Measurements from ENCODE around the gene PPP1R9A. TPM values are rescaled to one million over a fixed set of nuclear protein-coding genes. Genes with fewer than 3 reads are reported as not detected.

The PPP1R9A gene
- total RNA-seq, 1 donor from 2014 or later, result 39.5 TPM

DNA sequence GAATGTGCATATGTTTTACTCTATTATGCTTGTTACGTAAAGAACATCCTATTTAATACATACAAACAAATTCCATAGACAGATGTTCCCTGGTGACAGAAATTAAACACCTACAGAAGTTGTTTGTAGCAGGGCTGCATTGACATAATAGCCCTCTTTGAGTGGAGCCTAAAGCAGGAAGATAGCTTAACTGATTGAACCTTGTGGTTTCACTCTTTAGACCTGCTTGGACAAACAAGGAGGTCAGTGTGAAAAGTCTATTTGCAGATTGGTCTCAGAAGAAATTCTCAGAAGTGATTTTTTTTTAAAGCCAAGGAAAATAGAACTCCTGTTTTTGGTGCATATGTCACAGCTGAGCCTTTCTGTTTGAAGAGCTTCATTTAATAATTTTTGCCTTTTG, 121.3 kb downstream of the PPP1R9A start:
- no peak for DNase-seq (ENCODE audit: low spot score)

DNA sequence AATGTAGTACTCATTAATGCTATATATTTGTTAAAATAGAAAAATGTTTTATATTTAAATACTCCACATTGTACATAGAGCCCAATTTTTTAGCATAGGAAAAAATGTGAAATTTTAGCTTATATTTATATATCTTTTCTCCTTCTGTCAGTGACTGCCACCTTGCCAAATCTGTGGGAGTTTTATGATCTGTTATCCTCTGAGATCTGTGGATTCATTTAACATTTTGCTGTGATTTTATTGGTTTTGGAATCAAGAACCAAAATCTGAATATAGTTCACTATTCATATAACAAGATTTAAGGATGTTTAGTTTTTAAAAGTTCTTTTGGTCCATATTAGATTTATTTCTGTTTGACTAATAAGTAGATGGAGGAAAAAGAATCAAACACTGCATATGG, 127.9 kb downstream of the PPP1R9A start:
- DNase-seq (ENCODE audit: low spot score), result no peak

DNA sequence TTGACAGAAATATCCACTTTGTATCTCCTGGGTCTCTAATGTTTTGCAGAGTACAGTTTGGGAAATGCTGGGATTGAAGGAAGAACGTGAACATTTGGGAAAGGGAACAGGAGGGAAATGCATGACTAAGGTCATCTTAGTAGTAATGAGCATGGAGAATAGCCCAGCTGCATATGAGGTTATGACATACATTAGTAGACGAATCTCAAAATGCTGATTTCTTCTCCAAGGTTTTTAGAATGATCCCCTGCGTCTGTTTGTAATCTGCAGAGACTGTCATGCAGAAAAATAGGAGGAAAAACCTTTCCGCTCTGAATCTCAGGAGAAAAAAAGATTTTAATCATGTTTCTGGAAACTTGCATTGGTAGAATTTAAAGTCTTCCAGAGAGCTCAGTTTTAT, 133.6 kb downstream of the PPP1R9A start:
- no peak for DNase-seq (ENCODE audit: low spot score)

DNA sequence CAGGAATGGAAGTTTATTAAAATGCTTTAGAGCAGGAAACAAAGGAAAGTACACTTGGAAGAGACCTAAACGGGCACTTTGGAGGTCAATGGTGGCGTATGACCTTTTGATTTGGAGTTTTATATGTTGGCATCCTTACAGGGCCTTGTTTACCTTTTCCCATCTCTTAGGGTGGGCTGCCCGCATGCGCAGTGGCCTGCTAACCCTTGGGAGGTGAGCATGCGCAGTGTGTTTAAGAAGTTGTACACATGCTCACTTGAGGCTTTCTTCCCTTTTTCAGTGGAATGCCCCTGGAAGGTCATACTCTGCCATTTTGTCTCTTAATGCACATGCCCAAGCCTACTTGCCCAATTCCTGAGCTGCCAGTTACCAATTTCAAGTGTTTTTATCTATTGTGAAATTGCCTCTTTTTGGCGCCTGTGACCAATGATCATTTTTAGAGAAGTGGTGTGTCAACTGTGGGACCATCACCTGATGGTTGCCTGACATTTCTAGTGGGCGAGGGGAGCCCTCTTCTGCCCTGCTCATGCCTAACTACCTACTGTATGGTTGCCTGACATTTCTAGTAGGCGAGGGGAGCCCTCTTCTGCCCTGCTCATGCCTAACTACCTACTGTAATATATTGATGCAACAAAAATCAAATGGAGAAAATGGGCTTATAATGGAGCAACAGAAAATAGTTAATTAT, 138.0 kb downstream of the PPP1R9A start:
- no peak for DNase-seq (ENCODE audit: low spot score)

DNA sequence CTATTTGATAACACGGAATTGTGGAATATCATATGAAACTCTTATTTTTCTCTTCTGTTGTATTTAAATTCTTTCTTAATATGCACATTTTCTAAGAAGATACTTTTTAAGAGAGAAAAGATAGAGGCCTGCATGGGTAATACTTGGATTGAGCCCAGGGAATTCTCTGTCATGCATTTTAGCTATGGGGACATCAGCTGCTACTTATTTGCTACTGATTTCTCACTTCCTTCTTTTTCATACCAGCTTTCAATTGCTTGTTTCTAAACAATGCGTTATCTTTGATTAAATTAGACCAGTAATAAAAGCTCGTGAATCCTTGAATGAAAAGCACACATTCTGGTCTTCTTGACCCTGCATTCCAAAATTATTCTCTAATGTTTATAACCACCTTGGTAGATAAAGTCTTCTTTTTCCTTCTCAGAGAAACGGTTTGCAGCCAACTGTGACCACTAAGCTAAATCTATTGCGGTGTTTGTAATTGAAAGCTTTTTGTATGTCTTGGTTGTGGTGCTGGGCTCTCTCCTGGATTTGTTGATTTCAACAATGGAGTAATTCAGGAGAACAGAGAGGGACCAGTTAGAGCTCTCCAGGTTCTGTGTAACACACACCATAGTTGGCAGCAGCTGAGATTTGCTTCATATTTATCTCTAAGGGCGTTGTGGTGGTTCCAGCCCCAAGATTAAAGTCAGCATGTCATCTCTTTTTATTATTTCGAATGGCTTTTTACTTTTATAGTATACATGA, 139.3 kb downstream of the PPP1R9A start:
- no peak for DNase-seq (ENCODE audit: low spot score)

DNA sequence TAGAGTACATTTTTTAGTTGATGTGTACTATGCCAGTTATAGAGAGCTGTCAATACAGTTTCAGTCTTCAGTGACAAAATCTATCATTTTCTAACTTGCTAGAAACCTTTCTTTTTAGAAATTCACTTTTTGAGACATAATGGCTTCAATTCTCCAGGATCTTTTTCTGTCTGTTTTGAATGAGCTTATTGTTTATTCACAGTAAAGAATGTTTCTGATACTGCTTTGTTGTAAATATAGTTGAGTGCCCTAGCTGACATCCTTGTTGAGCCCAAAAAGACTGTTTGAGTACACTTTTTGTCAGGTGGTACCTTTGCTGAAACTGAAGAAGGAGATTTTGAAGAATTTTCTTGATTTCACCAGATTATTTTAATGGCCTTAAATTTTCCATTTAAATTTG, 139.9 kb downstream of the PPP1R9A start:
- DNase-seq (ENCODE audit: low spot score), result no peak

DNA sequence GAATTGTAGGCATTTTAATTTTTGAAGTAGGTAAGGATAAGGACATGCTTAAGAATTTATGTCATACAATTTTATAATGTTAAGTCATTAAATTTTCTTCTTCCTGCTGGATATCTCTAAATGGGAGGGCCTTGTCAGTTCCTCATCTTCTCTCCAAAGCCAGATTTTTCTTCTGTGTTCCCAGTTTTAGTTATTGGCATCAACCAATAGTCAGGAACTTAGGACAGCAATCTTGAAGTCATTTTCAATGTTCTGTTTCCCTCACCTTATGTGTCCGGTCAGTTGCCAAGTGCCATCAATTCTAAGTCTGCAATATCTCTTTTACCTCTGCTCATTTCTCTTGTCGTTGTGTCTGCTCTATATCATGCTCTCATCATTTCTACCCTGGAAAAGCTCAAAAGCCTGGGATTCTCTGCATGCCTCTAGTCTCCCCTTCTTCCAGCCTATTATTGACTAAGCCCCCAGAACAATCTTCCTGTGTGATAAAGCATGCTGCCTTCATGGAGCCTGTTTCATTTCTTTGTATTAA, 145.2 kb downstream of the PPP1R9A start:
- no peak for DNase-seq (ENCODE audit: low spot score)

DNA sequence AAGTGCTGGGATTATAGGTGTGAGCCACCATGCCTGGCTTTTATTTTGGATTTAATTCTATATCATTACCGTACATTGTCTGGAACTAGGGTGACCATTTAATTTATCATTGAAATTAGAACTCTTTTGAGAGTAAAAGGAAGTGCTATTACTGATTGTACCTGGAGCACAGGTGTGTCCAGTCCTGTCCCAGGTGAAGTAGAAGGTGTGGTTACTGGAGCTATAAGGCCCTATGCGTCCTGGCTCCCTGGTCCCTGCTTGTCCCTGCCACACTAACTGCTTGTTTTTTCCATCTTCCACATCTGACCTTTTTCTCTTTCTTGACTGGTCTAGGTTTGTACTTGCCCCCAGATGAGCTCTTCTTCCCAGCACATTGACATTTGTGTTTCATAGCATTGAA, 147.0 kb downstream of the PPP1R9A start:
- DNase-seq (ENCODE audit: low spot score), result no peak

DNA sequence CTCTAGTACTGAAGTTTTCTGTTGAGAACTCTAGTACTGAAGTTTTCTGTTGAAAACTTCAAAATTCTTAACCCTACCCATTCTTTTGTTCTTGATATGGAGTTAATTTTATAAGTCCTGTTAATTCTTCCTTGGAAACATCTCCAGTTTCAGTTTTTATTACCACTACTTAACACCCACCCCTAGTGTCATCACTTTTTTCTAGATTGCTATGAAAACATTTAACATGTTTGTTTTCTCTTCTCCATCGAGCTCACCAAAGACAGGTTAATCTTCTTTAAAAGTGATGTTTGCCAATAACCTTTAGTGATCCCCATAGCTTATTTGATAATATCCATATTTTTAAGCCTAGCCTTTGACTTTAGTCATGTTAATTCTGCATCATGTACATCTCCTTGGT, 147.9 kb downstream of the PPP1R9A start:
- no peak for DNase-seq (ENCODE audit: low spot score)

DNA sequence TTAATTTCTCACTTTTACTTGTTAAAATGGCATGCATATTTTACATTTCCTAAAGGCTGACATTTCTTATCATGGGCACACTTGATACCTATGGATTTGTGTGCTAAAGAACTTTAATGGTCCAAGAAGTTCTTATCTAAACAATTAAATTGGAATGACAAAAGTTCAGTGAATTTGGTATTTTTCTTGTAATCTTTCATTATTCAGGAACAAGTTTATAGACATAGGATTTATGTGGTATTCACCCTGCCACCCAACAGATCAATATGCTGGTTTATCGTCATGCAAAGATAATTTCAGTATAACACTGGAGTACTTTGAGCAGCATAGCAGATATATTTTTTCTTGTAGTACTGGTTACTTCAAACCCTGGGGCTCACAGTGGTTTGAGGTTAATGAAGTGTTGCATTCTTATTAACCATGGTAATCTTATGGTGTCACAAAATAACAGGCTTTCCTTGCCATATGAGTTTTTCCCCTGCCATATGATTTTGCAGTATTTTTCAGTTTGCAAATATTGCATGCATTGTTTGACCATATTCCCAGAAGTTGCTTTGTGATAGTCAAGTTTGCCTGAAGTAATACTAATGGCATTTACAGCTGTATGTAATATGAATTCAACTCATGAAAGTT, 148.8 kb downstream of the PPP1R9A start:
- DNase-seq (ENCODE audit: low spot score), result no peak

DNA sequence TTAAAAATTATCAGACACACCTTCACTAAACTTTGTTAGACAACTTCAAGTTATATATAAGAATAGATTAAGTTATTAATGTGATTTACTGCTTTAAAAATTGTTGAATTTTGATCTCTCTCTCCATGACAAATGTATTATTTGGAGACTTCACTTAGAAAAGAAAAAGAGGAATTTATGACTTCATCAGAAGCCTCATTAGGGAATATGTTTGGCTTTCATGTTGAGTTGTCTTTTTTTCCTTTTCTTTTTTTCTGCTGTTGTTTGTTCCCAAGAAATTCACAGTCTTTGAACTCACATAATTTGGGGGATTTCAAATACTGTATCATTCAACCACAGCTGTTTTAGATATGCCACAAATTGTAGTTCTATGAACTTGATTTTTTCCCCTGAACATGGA, 149.5 kb downstream of the PPP1R9A start:
- no peak for DNase-seq (ENCODE audit: low spot score)

DNA sequence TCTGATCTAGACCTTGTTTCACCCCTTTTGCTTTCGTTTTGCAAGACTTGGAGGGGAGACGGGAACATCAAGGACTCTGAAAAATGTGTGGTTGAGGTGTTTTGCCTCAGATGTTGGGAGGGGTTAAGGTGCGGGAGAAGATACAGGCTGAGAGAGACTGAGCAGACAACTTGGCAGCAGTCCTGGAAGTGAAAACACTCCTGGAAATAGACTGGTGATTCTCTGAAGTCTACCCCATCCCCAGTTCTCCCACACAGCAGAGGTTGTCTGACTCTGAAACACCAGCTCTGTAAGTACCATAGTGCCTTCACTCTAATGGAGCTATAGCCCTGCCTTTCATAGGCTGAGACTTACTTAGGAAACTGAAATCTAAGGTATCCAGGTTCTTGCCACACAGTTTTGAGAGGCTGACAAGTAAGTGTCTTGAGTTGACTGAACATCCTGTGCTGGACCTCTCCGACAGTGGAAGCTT, 152.5 kb downstream of the PPP1R9A start:
- no peak for DNase-seq (ENCODE audit: low spot score)

DNA sequence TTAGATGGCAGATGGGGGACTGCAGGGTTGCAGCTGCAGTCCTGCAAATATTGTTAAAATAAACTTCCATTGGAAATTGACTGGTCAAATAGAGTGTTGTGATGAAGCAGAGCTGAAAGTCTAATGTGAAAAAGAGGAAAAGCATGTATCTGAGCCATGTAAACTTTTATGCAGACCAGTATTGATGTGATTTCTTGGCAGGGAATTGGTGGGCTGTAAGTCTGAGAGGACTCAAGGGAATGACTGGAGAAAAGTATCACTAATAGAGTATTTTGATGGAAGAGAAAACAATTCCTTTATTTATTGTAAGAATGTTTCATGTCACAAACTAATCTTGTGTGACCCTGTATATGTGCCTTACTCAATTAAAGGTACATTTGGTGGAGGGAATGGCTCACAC, 155.5 kb downstream of the PPP1R9A start:
- no peak for DNase-seq (ENCODE audit: low spot score)

DNA sequence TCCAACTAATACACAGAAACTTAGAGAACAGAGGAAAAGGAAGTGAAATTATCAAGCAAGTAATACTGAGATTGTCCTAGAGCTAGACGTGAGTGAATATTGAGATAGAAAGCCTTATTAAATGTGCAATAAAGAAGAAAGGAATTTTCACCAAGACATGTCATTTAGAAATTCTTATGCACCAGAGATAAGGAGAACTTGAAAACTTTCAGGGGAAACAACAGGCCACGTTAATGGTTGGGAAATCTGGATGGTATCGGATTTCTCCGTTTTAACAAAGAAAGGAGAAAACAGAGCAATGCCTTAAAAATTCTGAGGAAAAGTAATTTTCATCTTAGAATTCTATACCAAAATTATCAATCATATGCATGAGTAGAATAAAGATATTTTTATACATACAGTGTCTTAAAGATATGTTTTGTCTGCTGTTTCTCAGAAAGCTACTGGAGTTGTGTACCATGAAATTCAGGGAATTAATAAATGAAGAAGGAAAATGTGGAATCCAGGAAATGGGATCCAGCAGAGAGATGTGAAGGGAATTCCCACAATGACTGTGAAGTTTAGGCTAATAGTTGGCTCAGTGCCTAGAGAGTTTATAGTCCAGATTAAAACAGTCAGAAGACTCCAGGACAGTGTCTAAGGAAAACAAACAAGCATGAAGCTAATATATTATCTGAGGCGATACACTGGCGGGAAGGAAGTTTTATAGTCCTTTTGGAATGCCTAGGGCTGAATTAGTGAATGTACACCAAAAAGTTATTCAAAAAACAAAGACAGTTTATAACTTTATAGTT, 159.5 kb downstream of the PPP1R9A start:
- DNase-seq (ENCODE audit: low spot score), result no peak

DNA sequence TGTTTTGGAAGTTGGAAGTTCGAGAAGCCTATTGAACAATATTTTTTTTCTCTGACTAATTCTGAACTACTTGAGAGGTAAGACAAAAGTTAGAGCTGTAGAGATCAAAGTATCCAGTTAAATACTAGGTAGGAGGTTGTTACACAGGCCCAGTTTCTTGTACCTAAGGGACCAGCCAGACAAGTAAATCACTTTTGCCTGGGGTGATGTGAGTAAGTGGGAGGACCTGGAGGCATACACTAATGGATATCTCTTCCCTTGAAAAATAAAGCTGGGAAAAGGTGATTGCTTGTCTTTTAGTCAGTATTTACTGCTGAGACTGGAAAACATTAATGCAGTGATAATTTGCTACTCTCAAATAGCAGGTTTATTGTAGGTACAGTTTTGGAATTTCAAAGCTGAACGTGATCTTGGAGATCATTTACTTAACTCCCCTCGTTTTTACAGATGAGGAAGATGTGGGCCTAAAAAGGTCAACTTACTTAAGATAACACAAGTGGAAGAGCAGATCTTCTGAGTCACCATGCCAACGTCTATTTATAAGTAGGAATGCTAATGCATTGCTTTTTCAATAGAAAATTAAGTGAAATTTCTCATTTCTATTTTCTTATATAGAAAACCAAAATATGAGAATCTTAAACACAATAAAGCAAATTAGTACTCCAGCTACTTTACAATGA, 181.3 kb downstream of the PPP1R9A start:
- no peak for DNase-seq (ENCODE audit: low spot score)

DNA sequence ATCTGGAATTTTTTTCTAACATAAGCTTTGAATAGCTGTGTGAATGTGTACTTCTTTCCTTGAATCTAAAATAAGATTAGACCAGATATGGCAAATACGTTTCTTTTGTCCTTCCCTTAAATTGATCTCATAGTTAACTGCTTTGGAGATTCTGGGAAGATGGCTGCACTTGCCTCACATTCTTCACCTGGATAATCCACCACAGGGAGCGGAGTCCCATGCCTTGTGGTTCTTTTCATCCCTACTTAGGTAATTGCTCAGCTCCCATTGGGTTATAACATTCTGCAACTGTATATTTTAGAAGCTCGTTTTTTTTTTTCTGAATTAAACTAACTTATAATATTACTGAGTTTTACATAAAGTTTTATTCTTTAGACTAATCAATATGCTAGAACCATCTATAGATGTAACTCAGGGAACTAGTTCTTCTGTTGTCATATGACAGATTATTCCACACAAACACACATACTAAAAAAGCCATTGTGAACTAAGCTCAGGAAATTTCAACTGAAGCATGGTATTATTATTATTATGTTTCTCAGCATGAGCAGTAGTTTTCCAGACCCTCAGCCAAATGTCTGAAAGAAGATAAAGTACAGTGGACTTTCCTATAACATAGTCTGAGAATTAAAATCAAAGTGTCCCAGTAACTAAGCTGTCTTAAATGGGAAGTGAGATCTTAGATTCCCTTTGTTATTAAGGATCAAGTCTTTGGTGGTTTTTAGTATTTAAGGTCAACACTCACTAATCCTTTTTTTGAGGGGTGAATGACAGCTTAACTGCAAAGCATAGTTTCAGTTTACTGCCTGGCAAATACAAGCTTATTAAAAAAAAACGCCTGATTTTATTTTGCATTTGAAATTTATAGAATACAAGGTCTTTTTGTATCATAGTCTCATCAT, 182.3 kb downstream of the PPP1R9A start:
- DNase-seq (ENCODE audit: low spot score), result no peak

DNA sequence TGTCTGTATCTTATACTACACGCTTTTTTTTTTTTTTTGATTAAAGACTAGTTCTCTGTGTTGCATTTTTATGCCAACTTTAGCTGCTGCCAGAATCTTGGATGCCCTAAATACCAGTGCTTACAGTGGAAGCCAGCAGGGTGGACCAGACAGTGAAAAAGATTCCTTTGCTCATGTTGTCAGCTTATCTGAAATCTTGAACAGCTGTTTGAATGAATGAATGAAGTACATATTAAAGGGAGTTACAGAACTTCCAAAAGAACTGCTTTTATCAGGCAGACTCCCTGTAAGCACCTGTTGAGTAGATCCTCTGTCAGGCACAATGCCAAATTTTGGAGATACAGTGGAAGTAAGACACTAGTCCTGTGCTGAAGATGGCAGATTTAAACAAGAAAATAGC, 184.9 kb downstream of the PPP1R9A start:
- DNase-seq (ENCODE audit: low spot score), result no peak

DNA sequence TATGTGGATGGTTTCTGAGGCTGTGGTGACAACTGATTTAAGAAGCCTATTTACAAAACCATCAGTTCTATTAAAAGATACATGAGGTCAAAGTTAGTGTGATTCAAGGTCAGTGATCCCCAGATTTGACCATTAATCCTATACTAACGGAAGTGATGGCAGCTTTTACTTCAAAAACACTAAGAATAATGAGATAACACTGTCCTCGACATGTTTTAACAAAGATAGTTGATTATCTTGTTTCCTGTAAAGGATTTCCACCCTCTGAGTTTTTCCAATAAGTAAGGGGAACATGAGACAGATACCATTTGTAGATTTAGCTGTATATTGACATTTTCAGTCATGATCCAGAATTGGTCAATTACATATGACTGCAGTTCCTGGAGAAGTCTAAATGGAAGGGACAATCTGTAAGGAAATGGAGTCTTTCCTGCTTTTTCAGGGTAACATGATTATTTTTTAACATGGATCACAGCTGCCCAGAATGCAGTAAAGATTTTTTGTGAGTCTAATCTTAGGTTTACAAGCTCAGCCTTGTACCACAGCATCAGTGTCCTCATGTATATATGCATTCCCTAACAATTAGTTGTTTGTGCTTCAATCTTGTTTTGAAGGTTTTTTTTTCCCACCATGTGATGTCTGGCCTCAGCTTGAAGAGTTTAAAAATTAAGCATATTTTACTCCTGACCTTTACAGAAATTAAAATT, 188.0 kb downstream of the PPP1R9A start:
- DNase-seq (ENCODE audit: low spot score), result no peak

DNA sequence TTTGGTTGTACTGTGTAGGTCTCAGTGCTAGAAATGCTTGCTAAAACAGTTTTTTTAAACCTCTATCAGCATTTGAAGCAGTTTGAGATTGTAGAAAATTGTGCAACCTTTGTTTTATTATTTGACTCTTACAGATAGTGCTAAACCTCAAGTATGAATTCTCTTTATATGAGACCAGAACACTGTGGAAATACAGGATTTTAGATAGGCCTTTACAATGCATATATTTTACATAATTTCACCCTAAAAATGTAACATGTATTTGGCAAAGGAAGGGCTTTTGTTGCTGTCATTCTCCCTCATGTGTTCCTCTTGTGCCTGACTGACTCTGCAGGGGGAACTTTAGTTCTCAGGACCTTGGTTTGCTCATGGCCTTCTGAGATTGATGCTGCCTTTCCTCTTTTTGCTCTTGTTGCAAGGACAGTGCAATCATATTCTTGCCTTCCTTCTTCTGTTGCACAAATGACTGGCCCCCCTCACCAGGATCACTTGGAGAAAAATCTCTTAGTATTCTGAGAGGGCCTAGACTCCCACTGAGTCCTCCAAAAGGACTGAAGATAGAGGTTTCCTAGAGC, 188.7 kb downstream of the PPP1R9A start:
- no peak for DNase-seq (ENCODE audit: low spot score)

Measured in ureter (tissue), 1 donor.